Glomerular visceral epithelial cell (primary cell): ENCODE results near the gene SCNM1.
"Not testable (repeated sequence)": the region's sequence is repeated elsewhere in the genome, so short reads cannot be mapped to it uniquely, and the experiment has no call there.

Source experiments
- DNase-seq: peaks from one replicate; pipeline ENCODE4 v3.0.0-alpha.2; 2016; ENCODE audit errors: extremely low spot score

Gene SCNM1

GRCh38 chr1:151193304-151193703 is 27.4 kb downstream of the SCNM1 start:
- no peak for DNase-seq

DNA sequence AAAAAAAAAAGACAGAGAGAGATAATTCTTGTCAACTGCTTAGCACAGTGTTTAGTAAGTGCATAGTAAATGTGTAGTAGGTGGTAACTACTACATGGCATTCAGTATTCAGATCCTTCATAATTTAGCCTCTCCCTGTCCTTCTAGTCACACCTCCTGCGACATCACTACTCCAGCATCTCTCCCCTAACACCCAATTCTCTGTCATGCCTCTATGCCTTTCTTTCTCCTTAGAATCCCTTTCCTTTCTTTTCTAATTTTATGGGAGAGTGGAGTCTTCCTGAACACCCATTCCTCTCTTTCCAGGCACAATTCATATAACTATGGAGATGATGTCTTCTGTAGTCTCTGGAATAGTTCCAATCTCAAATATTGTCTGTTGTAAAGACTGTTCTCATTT is 27.9 kb downstream of the SCNM1 start:
- DNase-seq = no peak

DNA sequence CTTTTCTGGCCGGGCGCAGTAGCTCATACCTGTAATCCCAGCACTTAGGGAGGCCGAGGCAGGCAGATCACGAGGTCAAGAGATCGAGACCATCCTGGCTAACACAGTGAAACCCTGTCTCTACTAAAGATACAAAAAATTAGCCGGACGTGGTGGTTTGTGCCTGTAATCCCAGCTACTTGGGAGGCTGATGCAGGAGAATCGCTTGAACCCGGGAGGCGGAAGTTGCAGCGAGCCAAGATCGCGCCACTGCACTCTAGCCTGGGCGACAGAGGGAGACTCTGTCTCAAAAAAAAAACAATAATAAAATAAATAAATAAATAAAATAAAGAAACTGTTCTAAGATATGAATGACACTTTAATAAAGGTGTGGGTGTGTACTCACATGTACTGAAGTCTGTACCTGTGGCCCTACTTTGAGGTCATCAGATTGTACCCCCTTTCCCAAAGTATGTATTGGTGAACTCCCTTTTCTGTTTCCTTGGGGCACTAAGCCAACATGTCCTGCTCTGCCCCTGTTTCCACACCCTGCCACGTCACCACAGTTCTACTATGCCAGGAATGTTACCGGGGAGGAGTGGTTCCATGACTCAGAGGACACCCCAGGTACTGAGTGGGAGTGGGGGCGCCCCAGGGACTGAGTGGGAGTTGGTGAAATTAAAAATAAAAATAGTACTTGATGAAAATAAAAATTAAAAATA is 29.1 kb downstream of the SCNM1 start:
- peak; percentile 91 for DNase-seq

DNA sequence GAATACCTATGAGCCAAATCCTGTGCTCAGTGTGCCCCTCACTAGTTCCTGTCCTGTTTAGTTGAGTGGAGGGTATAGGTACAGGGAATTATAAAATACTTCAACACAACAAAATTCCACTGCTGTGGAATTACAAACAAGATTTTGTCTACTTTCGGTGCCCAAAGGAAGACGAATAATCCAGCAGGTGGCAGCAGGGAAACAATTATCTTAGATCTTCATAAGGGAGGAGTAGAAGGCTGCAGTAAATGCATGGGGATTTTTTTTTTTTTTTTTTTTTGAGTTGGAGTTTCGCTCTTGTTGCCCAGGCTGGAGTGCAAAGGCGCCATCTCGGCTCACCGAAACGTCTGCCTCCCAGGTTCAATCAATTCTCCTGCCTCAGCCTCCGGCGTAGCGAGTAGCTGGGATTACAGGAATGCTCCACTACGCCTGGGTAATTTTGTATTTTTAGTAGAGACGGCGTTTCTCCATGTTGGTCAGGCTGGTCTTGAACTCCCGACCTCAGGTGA is 30.4 kb downstream of the SCNM1 start:
- DNase-seq = peak; percentile 88

DNA sequence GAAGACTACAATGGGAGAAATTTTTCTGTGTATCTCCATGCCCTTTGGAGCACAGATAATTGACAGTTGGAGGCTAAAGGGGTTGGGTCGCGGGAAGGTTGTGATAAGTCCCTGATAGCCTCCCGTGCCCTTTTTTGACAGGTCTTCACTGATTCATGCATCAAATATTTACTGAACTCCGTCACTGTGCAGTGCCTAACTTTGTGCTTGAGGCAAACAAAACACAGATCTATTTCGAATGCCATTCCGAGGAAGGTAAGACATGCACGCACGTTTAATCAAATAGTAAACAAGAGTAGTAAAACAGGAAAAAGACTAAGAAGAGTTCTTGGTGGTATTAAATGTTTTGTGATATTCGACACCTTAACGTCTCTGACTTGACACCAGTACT is 31.9 kb downstream of the SCNM1 start:
- DNase-seq = no peak

DNA sequence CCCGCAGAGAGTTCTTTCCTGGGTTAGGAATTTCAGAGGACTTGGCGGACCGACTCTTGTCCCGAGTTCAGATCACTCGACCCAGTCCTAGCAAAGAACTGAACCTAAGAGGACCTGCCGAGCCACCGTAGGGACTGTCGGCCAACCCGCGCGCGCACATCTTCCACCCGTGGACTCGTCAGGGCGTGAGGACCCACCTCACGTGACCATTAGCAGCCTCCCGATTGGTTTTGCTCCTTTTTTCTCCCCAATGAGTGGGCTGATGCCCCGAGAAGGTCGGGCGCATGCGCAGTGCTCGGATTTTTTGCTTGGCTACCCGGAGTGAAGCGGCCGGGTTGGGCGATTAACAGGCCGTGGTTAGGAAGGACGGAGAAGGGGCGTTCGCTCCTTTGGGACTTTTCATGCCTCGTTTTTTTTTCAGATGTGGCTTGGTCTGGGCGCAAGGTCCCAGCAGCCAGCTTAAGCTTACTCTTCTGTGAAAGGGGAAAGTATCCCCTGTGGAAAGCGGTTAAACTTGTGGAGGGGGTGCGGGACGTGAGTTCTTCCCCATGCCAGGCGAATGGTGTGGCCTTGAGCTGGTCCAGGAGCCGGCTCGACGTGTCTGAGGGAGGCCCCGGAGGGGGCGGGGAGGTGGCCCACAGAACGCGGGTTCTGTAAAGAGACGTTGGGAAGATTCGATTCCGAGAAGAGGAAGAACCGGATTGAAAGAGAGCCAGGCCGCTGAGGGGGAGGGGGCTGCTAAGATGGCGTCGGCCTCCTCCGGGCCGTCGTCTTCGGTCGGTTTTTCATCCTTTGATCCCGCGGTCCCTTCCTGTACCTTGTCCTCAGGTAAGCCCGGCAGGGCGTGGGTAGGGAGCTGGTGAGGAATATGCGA is 32.5 kb downstream of the SCNM1 start, which contains the start of gene PIP5K1A:
Gene PIP5K1A (plus strand): TSS at position 299 of the 874 bp plus-strand sequence. CDS start 445 bp downstream, at position 744.
- DNase-seq = peak; percentile 99

DNA sequence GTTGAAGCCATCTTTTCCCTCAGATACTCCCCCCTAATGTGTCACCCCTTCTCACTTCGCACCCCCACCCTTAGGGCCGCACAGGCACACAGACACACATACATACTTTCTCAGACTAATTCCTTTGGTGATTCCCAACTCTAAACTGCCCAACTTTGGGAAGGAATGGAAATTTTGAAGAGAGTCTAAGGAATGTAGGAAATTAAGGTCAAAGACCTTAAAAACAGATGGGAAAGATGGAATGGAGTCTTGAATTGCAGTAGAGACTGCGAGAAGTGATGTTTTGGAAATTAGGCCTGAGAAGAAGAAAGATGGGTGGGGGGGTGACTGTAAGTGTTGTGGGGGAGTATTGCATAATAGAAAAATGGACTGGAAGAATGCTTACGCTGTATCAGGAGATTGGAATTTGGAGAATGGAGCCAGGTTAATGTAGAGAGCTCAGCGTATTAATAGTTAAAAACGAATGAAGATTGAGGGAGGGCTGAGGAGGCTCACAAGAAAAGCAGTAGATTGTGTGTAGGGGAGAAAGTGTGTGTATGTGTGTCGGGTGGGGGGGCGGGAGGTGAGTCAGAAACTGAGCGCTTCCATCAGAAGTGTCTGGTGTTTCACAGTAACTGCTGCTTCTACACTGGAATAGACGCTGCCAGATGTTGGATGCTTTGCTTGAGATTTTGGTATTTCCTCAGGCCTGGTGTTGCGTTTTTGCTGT is 34.1 kb downstream of the SCNM1 start:
- DNase-seq = peak; percentile 93

GRCh38 chr1:151205381-151205965 is 39.5 kb downstream of the SCNM1 start:
- DNase-seq = not testable (repeated sequence)

DNA sequence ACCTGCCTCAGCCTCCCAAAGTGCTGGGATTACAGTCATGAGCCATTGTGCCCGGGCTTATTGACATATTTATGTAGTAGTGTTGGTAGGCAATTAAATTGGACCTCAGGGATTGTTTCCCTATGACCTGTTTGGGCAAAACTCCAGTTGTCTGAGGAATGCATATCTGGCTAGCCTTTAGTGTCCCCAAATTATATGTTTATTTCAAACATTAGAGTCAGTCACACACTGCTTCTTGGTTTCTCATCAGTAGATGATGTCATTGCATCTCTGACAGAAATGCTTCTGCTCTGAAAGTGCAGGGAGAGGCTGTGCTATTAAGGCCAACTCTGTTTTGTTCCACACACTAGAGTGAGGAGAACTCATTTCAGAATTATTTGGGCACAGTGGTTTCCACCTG is 44.9 kb downstream of the SCNM1 start:
- DNase-seq = no peak

DNA sequence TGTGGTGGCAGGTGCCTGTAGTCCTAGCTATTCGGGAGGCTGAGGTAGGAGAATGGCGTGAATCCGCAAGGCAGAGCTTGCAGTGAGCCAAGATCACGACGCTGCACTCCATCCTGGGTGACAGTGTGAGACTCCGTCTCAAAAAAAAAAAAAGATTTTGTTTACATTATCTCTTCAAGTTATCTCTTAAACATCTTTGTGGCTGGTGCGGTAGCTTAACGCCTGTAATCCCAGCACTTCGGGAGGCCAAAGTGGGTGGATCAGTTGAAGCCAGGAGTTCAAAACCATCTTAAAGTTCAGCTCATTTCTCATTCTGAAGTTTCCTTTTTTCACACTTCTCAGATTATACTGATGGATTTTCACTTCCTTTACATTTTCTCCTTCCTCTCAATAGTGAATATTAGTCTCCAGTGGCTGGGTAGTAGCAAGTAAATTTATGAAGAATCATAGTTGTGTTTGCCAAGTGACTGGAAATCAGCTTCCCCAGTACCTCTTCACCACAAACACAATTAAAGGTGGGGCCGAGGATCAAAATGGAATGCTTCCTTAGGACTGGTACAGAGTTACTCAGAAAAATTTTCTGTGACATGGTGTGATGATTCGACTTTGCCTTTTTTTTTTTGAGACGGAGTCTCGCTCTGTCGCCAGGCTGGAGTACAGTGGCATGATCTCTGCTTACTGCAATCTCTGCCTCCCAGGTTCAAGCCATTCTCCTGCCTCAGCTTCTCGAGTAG is 46.2 kb downstream of the SCNM1 start:
- DNase-seq = no peak

GRCh38 chr1:151213560-151213959 is 47.6 kb downstream of the SCNM1 start:
- DNase-seq = no peak
